Measurements from ENCODE around the gene VGLL4.

Gene VGLL4

GRCh38 chr3:11638495-11639358, 5.0 kb downstream of the VGLL4 start:
- TF ChIP-seq, protein P1, sequence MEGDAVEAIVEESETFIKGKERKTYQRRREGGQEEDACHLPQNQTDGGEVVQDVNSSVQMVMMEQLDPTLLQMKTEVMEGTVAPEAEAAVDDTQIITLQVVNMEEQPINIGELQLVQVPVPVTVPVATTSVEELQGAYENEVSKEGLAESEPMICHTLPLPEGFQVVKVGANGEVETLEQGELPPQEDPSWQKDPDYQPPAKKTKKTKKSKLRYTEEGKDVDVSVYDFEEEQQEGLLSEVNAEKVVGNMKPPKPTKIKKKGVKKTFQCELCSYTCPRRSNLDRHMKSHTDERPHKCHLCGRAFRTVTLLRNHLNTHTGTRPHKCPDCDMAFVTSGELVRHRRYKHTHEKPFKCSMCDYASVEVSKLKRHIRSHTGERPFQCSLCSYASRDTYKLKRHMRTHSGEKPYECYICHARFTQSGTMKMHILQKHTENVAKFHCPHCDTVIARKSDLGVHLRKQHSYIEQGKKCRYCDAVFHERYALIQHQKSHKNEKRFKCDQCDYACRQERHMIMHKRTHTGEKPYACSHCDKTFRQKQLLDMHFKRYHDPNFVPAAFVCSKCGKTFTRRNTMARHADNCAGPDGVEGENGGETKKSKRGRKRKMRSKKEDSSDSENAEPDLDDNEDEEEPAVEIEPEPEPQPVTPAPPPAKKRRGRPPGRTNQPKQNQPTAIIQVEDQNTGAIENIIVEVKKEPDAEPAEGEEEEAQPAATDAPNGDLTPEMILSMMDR (IDR thresholded peaks at IDR 0.05; ENCODE audit: insufficient read depth, low read length): no peak
- TF ChIP-seq POLR2AphosphoS5 (IDR thresholded peaks at IDR 0.05; ENCODE audit: low read depth) (no peak), GABPA (IDR thresholded peaks at IDR 0.05; ENCODE audit: low read depth) (no peak), SPI1 (IDR thresholded peaks at IDR 0.05; ENCODE audit: borderline replicate concordance, low read depth) (no peak)
- H3K27me3 ChIP-seq (ENCODE audit: insufficient read depth, poor library complexity, severe bottlenecking): no peaks in the 10 kb centered on the region
- no peak overlapping the region for H3K4me3 ChIP-seq (replicated peaks; ENCODE audit: insufficient read depth, low read length)
- no peak for DNase-seq (ENCODE audit: low read depth in 1 of 2, low spot score in 1 of 2)
- H3K27ac ChIP-seq (replicated peaks): no peak overlapping the region

GRCh38 chr3:11637901-11638458, 5.7 kb downstream of the VGLL4 start:
- no peak for TF ChIP-seq SPI1 (IDR thresholded peaks at IDR 0.05; ENCODE audit: borderline replicate concordance, low read depth)
- TF ChIP-seq REST (IDR thresholded peaks at IDR 0.05; ENCODE audit: insufficient replicate concordance, low read depth): no peak
- TF ChIP-seq, protein P1 (IDR thresholded peaks at IDR 0.05; ENCODE audit: insufficient read depth, low read length): no peak
- no peak for TF ChIP-seq GABPA (IDR thresholded peaks at IDR 0.05; ENCODE audit: low read depth)
- Histone ChIP-seq H3K27ac (replicated peaks) (no peak overlapping the region), H3K27me3 (ENCODE audit: insufficient read depth, poor library complexity, severe bottlenecking) (no peaks in the 10 kb centered on the region), H3K4me3 (replicated peaks; ENCODE audit: insufficient read depth, low read length) (no peak overlapping the region)
- no peak for DNase-seq (ENCODE audit: low read depth in 1 of 2, low spot score in 1 of 2)

DNA sequence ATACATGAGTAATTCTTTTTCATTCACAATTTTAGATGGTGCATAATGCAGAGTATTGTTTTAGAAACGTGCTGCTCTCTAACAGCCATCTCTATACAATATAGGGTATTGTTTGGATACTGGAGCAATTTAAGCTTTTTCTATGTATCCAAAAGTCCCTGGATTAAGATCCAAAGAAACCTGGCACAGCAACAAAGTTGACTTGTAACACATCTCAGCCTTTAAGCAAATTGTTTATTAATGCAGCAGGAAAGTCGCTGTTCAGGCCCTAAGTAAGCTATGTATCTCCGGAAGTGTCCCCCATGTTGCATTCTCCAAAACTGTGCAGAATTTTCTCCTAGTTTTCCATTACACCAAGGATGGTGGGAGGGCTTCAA, 7.3 kb downstream of the VGLL4 start:
- no peak for DNase-seq (ENCODE audit: low read depth in 1 of 2, low spot score in 1 of 2)
- Histone ChIP-seq H3K27me3 (ENCODE audit: insufficient read depth, poor library complexity, severe bottlenecking) (no peaks in the 10 kb centered on the region), H3K27ac (replicated peaks) (no peak overlapping the region), H3K4me3 (replicated peaks; ENCODE audit: insufficient read depth, low read length) (no peak overlapping the region)
- TF ChIP-seq POLR2AphosphoS5 (IDR thresholded peaks at IDR 0.05; ENCODE audit: low read depth) (no peak), SPI1 (IDR thresholded peaks at IDR 0.05; ENCODE audit: borderline replicate concordance, low read depth) (no peak), REST (IDR thresholded peaks at IDR 0.05; ENCODE audit: insufficient replicate concordance, low read depth) (no peak), GABPA (IDR thresholded peaks at IDR 0.05; ENCODE audit: low read depth) (no peak)
- TF ChIP-seq, protein P1 (IDR thresholded peaks at IDR 0.05; ENCODE audit: insufficient read depth, low read length): no peak

Data from HL-60 (cell line).